Activated CD4-positive, alpha-beta T cell treated with anti-CD3 and anti-CD28 coated beads, Interleukin-10, Interleukin-2, amounts not matched to agents 100 ng/mL and 50 ng/mL, durations not matched to agents 16 hours and 8 hours (primary cell): ENCODE measurements around the gene MYH15.

Experiments used
- DNase-seq: peaks from one replicate; pipeline ENCODE4 v3.0.0-alpha.2; 2020

MYH15 gene

DNA sequence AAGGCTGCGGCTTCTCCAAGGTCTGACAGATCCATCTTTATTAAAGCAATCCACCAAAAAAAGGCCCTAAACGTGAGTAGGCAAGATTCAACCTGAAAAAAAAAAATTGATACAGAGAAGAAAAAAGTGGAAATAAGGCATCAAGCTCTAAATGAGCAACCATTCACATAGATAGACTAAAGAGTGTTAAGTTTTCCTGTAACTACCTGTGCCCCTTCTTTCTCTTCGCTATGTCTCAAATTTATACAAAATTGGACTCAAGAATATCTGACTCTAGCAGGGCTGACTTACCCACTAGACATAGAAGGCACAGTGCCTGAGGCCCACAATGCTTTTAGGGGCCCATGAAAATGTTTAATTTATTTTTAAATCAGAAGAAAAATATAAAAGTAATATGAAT is at the start of gene MYH15:
Gene MYH15, minus strand, starts transcription at position 101 of the 400 bp plus-strand sequence. Its CDS starts 66 bp downstream, at position 35.
- no peak for DNase-seq

DNA sequence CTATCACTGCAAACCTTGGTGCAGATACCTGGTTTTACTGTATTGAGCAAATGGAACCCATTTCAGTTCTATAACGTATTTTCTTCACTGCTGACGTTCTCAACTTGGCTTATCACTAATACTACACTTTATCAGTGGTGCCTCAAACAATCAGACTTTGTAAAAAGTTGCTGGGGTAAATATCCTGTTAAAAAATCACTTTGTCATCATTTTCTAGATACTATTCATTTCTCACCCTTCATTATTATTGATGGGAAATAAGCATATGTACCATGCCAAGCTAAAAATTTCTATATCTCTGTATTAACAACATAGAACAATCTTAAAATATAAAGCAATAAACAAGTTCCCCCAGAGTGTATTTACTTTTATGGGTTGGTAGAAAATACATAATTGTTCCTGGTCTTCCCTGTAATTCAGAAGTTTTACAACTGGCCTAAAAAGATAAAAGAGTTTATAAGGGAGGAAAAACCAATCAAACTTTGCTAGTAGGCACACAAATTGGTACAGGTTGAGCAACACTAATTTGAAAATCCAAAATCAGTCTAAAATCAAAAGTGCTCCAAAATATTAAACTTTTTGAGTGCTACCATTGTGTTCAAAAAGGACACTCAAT is 45.7 kb upstream of the MYH15 start:
- no peak for DNase-seq

DNA sequence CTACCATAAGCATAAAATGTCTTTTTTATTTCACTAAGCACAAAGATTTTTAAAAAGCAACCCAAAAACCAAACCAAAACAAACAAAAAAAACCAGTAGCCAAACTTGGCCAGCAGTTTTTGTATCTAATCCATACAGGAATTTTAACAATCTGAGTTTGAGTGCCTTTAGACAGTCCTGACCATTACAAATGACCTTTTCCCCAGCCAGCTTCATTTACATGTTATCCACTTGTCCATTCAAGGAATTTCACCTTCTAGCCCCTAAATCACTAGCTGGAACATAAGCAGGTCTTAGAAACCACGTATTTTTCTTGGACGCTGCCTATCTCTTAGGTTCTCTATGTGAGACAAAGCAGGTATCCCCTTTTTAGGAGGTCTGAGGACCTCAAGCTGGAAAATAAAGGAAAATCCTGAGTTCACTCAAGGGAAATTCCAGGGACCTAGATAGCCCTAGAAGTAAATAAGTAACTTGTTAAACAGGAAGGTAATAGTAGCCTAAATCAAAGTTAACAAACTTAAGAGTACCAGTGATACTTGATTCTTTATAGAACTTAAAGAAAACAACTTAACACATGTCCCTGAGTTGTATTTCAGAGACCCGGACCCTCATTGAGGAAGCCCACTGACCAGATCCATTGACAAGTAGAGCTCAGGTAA is 44.6 kb upstream of the MYH15 start:
- DNase-seq, result no peak

DNA sequence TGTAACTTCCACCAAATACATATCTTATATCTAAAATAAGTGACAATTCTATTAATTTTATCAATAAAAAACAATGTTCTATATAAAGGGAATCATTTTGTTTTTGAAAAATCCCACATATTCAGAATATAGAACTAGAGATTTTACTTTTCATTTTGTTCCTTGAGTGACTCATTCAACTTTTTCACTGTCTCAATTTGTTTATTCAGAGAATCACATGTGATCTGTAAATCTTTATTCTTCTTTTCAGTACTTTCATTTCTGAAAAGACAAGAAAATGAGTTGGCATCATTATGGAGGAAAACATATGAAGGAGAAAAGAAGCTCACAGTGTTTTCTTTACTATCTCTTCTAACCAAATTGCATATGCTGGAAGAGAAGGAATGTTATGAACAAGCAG is 43.8 kb upstream of the MYH15 start:
- no peak for DNase-seq

DNA sequence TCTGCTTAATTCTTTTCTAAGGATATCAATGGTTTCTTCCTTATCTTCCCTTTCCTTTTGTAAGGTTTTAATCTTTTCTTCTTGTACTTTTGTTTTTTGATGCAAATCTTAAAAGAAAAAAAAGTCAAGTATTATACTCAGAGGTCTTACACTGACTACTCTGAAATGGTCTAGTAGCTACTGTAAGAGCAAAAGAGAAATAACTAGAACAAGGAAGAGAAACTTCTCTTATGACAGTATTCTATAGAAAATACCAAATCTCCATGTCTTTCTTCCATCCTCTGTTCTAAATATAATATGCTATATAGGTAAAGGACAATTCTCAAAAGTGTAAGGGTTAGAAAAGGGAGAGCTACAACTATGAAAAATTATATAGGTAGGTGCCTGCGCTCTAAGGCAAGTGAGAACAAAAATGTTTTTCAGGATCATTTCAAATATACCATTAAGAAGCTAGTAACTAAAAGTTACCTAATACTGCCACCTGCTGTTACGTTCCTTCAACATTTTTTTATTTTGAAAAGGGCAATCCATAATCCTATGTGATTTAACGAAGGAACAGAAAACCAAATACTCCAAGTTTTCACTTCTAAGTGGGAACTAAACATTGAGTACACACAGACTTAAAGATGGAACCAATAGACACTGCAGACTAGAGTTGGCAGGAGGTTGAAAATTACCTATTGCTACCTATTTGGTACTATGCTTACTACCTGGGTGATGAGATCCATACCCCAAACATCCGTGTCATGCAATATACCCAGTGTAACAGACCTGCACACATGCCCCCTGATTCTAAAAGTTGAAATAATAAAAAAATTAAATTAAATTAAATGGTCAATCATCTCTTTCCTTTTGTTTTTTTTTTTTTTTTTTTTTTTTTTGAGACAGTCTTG is 42.1 kb upstream of the MYH15 start:
- DNase-seq, result peak; percentile 28

DNA sequence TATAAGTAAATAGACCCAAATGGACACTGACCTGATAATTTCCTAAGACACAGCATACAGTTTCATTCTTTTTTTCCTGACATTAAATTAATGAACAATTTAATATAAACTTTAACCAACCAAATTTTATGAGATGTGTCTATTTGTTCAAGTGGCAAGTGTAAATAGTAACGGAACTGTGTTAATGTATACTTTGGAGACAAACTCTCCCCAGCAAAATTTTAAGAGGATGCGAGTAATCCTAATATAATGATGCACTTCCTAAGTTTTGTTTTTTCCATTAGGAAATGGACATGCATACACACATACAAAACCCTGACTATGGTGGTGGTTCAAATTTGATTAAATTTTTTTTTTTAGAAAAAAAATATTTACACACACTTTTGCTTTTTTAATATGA is 38.5 kb upstream of the MYH15 start:
- DNase-seq, result no peak

DNA sequence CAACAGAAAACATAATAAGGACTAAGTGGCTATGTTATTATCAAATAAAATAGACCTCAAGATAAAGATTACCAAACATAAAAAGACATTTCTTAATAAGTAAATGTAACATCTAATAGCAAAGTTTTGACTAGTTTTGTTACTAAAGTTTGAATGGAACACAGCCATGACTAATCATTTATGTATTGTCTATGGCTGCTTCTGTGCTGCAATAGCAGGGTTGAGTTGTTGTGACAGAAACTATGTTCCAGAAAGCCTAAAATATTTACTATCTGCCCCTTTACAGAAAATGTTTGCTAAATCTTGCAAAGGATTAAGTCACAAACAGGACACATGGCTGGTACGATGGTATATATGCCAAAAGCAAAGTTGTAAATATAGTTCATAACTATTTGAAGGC is 37.9 kb upstream of the MYH15 start:
- DNase-seq, result no peak

DNA sequence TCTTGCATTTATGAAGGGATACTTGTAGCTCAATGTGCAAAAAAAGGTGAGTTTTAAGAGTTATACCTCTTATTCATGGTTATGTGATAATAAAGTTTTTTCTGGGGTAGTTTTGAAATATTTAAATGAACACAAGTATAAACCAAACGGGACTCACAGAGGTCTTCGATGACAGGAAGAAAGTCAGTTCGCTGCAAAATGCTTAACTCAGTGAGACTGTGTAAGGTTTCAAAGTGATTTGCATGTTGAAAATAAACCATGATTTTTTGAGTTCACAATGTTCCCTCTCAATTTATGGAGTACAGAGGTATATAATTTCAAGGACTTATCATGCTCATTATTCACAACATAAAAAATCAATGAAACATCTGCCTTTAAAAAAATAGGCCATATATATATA is 36.3 kb upstream of the MYH15 start:
- no peak for DNase-seq

DNA sequence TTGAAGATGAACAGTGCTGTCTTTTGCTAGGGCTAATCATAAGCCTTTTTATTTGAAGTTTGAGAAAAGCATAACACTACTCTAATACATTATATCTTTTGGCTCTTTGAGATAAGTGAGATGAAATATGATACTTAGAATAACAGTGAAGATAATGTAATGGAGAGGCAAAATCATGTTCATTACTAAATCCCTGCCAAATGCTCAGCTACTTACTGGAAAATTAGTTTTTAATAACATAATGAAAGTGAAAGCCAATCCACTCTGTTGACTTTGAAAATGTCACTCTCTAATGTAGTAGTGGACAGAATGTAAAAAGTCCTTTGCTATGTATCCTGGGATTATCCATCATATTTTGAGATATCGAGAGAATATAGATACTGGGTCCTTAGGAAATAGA is 35.9 kb upstream of the MYH15 start:
- DNase-seq, result no peak

DNA sequence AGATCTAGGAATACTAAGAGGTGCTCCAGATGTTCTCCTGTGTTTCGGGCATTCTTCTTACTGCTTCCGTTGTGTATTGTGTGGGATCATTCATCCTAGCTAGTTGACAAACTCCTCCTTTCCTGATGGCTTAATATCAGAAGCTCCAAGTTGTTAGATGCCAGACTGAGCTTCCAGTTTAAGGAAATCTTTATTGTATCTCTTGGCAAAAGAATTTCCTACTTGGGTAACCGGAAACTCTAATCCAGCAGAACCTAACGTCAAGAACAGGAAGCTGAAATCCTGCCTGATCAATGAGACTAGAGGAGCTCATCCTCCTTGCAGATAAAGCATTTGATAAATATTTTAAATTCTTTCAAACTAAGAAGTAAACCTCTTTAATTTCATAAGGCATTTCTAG is 27.7 kb upstream of the MYH15 start:
- DNase-seq, result no peak

DNA sequence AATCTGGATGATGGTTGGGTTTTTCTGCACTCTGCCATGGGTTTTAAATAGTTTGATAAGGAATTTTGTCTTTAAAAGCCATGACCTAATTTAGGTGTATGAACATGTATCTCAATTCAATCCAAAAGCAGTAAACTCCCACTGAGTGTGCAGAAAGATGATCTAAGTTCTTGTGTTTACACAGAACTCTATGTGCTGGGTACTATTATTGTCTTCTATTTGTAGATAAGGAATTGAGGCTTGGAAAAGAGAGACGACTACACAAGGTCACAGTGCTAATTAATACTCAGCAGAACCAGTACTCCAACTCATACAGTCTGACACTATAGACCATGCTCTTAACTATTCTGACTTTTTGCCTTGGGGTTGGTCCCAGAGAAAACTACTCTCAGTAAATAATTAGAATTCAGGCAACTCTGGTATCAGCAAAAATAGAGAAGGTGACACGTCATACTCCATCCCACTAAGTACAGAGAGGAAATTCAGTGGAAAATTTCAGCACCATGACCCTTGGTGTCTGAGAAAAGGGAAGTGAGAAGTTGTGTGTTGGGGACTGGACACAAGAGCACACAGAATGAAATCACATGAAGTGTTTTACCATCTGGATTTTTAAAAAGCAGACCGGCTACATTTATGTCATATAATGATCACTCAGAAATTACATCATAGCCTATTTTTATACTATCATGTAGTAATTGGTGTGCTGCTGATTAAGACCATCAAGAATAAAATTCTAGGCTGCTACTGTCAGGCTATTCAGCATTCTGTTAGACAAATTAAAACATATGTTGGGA is 18.3 kb upstream of the MYH15 start:
- no peak for DNase-seq

DNA sequence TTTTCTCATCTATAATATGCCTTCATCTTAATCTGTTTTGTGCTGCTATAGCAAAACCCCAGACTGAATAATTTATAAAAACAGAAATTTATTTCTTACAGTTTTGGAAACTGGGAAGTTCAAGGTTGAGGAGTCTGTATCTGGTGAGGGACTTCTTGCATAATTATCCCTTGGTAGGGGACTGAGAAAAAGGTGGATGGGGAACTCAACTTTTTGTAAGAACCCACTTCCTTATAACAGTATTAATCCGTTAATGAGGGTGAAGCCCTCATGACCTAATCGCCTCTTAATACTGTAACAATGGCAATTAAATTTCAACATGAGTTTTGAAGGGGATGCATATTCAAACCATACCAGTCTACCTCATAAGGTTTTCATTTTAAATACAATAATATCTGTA is 17.4 kb upstream of the MYH15 start:
- DNase-seq, result no peak

DNA sequence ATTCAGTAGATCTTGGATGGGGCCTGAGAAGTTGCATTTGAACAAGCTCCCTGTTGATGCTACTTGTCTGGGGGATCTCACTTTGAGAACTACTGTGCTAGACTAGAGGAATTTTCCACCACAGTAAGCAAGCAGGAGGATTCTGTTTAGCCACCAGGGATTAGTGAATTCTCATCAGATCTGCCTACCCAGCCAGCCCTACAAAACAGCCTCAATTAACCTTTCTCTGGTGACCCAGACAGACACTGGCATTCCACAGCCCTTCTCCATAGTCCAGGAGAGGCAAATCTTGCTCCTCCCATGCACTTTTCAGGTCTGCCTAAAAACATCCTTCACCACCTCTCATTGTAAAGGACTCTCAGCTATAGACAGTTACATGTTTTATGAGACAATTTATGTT is 16.7 kb upstream of the MYH15 start:
- DNase-seq, result no peak

DNA sequence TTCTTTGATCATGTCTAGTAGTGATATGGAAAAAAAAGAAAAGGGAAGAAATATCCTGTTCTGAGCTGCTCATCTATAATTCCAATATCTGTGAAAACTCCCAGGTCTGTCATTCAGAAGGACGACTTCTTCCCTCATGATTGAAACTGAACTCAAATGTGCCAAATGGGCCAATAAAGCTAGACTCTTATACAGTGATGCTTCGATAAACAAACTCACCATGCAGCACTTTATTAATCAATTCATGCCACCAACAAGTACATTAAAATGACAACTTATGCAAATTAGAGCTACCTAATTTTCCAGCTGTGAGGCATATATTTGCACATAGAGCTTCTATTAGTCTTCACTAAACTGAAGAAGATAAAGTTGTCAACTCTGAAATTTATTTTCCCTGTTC is 15.6 kb upstream of the MYH15 start:
- no peak for DNase-seq

DNA sequence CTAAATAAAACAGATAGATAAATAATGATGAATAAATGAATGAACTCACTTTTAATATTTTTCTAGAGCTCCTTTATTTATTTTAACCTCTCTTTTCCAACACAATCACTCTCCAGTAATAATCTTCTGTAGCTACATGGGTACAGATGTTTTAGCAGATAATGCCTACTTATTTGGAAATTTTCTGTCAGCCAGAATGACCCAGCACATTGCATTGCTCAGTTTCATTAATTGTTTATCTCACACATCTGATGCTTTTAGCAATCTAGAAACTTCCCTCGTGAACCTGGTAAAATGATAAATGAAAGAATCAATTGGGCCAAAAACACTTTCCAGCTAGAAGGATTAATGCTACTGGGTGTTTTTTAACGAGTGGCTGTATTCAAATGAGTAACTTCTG is 14.9 kb upstream of the MYH15 start:
- DNase-seq, result no peak

DNA sequence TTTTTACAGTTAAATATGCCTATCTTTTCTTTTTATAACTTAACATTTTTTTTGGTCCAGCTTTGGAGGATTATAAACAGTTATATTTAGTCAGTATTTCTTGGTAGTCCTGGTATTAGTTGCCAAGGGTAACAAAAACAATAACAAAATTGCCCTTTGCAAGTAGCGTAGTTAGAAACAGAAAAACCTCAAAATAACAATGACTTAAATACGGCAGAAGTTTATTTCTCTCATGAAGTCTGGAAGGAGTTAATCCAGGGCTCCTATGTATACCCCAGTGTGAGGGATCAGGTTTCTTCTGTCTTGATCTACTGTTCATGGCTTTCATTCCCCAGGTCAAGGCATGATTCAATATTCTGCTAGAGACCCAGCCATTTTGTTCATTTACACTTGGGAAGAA is 14.1 kb upstream of the MYH15 start:
- no peak for DNase-seq

DNA sequence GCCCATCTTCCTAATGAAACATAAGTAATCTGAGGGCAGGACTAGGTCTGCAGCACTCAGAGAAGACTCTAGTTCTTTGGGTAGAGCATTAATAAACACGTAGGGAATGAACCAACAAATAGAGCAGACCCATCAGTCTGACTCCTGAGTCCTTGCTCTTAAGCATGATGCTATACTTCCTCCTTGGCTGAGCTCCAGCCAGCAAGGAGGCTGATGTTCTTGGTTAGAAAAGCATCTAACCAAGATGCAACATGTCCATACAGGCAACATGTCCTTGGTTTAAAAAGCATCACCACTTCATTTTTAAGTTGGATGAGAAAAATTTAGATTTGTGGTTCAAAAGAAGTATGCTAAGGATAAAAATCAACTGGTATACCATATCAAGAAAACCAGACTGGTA is 8.5 kb upstream of the MYH15 start:
- no peak for DNase-seq

DNA sequence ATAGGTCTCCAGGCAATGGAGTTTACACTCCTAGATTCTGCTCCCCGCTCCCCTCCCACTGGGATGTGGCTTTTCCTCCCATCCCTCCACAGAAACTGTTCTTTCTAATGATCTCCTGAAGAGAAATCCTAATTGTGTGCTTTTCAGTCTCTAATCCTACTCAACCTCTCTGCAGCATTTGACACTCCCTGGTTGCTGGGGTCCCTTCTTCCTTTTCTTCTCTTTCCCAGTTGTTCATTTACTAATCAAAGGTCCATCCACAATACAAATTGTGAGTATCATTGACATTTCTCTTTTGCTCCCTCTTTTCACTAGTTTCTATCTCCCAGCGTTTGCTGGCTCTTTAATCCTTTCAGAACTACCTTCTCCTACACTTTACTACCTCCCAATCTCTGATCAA is 6.5 kb upstream of the MYH15 start:
- no peak for DNase-seq

DNA sequence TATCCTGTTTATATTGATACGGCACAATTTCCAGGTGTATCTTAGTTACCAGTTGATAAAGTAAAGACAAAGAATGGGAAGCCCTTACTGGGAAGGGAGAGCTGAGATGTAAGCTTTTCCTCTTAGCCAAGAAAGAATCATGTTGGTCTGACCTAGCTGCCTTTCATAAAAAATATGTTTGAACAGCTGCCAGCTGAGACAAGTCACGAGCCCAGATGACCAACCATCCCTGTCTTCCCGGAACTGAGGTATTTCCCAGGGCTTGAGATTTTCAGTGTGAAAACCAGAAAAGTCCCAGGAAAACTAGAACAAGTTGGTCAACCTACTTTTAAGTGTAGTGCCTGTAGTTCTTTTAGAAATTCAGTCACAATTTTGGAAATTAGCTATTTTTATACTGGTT is 3.6 kb upstream of the MYH15 start:
- DNase-seq, result no peak

DNA sequence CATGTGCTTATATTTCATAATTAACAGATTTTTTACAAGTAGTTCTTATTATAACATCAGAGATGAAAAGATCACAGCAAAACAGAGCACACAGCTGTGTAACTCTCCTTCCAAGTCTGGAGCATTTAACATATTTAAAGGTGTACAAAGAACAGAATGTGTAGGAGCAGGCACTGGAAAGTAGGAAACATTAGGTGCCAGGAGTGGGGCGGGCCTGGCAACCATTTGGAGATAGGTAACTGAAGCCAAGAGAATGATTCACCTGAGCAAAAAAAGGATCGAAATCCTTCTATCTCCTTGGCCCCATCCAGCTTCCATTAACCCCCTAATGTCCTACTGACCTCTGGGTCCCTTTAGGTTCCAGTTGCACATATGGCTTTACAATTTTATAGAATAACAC is 2.3 kb upstream of the MYH15 start:
- no peak for DNase-seq

DNA sequence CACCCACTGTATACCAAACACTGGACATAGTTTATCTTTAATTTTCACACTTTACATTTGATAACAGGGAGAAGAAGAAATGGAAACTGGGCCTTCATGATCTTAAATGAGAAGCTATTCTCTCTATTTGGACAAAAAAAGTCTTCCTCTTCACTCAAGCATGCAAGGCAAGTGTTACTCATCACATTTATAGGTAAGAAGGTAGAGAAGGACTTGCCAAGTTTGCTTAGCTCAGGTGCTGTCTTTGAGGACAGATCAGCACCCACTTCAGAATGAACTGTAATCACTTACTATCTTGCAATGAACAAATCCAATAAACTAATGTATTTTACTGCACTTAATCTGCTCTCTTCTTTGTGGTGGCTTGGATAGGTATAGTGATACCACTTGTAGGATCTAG is 1.1 kb upstream of the MYH15 start:
- no peak for DNase-seq

DNA sequence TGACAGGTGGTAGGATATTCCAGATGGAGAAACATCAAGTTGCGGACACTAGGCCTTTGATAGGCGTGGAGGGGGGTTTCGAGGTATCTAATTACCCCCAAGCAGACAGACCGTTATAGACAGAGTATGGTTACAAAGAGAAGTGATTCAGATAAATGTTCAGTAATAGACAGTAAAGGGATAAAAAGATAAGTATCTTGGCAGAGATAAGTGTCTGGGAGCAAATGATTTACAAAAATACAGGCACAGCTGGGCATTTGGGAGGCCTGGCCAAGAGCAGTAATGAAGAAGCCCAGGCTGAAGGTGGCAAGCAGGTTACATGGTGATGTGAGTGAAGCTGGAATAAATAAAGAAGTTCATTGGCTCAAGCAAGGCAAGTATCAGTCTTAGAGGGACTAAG is 659 bp upstream of the MYH15 start:
- no peak for DNase-seq

DNA sequence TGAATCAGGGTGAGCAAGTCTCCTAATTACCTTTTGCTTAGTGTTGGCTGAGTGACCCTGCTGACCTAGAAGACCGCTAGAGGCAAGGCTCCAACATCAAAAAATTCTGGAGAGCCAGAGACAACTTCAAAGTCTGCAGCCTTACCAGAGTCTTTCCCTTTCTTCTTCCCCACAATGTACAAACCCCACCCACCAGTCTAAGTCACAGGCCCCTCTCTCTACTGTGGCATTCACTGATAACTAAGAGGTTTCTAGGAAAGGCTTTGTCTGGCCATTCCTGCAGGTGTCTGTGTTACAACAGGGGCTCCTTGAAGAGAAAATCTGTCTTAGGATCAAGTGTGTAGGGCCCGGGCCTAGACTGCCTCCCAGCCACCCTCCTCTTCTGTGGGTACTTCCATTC is 525 bp downstream of the MYH15 start:
- no peak for DNase-seq
